Calu3 (cell line): ENCODE measurements around the gene LRRC75A. TPM values are rescaled to one million over a fixed set of nuclear protein-coding genes. Genes with fewer than 3 reads are reported as not detected.

Experiments used
- BruUV-seq: library from RNA; stranded (reverse); fragments of 400-500 nt; replicated peaks from 2 replicates; lab custom pipeline; 2021; lab: Mats Ljungman, UMichigan
- CTCF ChIA-PET: fragments of 300-600 bp; sonication (Branson Sonifier 250); formaldehyde crosslinking; loops from one replicate; lab custom pipeline; 2022; ENCODE audit warnings: antibody characterized with exemption; lab: Charles Lee
- DNase-seq: peaks from one replicate; pipeline ENCODE4 v3.0.0; 2022
- H3K27ac Mint-ChIP-seq: one replicate; pipeline ENCODE4 v1.8.0; 2022; ENCODE audit warnings: mixed read lengths; ENCODE audit not compliant: unreplicated experiment
- H3K27me3 Mint-ChIP-seq: one replicate; pipeline ENCODE4 v1.8.0; 2022; ENCODE audit warnings: mixed read lengths; ENCODE audit not compliant: unreplicated experiment
- H3K36me3 Mint-ChIP-seq: one replicate; pipeline ENCODE4 v1.8.0; 2022; ENCODE audit warnings: mild to moderate bottlenecking, moderate library complexity, mixed read lengths; ENCODE audit not compliant: insufficient read depth, unreplicated experiment
- H3K4me1 Mint-ChIP-seq: one replicate; pipeline ENCODE4 v1.8.0; 2022; ENCODE audit warnings: mild to moderate bottlenecking, low read depth, mixed read lengths; ENCODE audit not compliant: unreplicated experiment
- H3K4me3 Mint-ChIP-seq: one replicate; pipeline ENCODE4 v1.8.0; 2022; ENCODE audit warnings: mild to moderate bottlenecking, low read depth, moderate library complexity, mixed read lengths; ENCODE audit not compliant: unreplicated experiment
- H3K9me3 Mint-ChIP-seq: one replicate; pipeline ENCODE4 v1.8.0; 2022; ENCODE audit warnings: low read depth, mixed read lengths; ENCODE audit not compliant: unreplicated experiment
- intact Hi-C: fragments of 100-400 bp; cut with micrococcal nuclease; formaldehyde crosslinking; loops from one replicate; pipeline ENCODE4 v1.10.0; 2022; ENCODE audit not compliant: unreplicated experiment
- total RNA-seq: library from RNA; stranded (reverse); gene quantifications from 2 replicates; pipeline ENCODE4 v1.2.3, GENCODE V29; 2022
- TF ChIP-seq, protein P1 (sequence below): fragments of 200-600 bp; IDR thresholded peaks from one replicate; pipeline ENCODE4 v1.8.0; 2022; ENCODE audit warnings: antibody characterized with exemption; ENCODE audit not compliant: unreplicated experiment

The LRRC75A gene
- total RNA-seq, 1 experiment from 2014 or later: 3.0 TPM

DNA sequence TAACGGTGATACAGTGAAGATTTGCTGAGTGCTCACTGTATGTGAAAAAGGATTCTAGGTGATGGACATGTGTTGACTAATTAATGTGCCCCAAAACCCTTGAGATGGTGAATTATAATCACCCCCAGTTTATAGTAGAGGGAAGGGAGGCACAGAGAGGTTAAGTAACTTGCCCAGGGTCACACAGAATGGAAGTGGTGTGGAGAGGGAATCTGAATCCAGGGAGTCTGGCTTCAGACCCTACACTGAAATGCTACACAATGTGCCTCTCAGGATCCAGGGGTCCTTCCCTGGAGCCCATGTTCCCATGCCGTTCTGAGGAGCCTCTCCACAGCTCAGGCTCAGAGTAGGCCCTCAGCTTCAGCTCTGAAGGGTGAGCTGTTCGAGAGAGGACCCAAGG is 65.0 kb downstream of the LRRC75A start:
- Mint-ChIP-seq H3K4me1 (no peaks in the 10 kb centered on the region), H3K27ac (no peak overlapping the region), H3K36me3 (no peaks in the 10 kb centered on the region), H3K27me3 (no peaks in the 10 kb centered on the region), H3K4me3 (no peak overlapping the region), H3K9me3 (no peaks in the 10 kb centered on the region)
- intact Hi-C loops: no loop called here
- no TSS peak for BruUV-seq
- TF ChIP-seq, protein P1, sequence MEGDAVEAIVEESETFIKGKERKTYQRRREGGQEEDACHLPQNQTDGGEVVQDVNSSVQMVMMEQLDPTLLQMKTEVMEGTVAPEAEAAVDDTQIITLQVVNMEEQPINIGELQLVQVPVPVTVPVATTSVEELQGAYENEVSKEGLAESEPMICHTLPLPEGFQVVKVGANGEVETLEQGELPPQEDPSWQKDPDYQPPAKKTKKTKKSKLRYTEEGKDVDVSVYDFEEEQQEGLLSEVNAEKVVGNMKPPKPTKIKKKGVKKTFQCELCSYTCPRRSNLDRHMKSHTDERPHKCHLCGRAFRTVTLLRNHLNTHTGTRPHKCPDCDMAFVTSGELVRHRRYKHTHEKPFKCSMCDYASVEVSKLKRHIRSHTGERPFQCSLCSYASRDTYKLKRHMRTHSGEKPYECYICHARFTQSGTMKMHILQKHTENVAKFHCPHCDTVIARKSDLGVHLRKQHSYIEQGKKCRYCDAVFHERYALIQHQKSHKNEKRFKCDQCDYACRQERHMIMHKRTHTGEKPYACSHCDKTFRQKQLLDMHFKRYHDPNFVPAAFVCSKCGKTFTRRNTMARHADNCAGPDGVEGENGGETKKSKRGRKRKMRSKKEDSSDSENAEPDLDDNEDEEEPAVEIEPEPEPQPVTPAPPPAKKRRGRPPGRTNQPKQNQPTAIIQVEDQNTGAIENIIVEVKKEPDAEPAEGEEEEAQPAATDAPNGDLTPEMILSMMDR: no peak
- CTCF ChIA-PET: interaction anchor here (0.6 to 1.5 kb wide), 2 partner anchors 41 to 102 kb away, joined by 3 read pairs; no protein-coding TSS in a partner anchor
- DNase-seq: no peak

DNA sequence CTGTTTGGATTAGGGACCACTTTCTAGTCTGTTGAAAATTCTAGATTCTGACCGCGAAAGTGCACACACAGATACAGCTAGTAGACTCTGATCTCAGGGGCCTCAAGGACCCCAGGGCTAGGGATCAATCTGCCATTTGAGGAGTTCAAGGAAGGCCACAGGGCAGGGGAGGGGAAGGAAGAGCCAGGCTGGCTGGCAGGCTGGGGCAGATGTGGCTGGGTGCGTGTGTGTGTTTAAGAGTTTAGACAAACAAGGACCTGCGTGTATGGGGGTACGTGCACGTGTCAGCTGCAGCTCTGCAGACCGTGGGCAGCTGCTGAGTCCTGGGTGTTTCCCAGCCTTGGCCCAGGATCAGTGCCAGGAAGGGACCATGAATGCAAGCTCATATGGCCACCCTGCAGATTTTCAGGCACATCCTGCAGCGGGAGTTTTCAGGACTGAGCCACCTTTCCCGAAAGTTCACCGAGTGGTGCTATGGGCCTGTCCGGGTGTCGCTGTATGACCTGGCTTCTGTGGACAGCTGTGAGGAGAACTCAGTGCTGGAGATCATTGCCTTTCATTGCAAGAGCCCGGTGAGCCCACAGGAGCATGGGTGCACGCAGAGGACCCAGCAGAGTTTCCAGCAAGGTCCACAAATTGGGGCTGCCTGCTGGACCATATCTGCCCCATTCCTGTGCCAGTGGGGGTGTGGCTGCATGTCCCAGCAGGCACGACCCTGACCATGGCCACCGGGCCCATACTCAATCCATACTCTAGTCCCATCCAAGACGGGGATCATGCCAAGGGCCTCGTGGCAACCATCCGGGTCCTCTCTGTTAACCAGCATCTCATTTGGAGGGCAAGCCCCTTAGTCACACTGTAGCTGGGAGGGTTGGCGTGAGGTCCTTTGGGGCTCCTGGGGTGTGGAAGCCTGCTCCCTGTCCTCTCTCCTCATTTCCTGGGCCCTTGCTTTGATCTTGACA is 66.0 kb downstream of the LRRC75A start:
- no TSS peak for BruUV-seq
- CTCF ChIA-PET: interaction anchor here (0.6 kb wide), 1 partner anchor 41 kb away, joined by 4 read pairs; no protein-coding TSS in a partner anchor
- intact Hi-C loops: no loop called here

DNA sequence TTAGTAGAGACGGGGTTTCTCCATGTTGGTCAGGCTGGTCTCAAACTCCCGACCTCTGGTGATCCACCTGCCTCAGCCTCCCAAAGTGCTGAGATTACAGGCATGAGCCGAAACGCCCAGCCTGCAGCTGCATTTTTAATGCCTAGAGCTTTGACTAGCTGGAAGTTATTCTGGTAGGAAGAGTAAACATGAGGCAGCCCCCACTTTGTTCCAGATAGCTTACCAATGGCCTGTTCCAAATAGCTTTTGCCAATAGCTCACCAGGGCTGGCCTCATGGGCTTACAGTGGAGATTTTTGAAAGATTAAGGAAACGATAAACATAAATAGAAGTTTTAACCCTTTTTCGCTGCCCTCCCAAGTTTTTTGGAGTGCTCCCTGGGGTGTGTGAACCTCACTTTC is 66.8 kb downstream of the LRRC75A start:
- Mint-ChIP-seq H3K9me3 (no peaks in the 10 kb centered on the region), H3K4me3 (no peak overlapping the region), H3K27ac (no peak overlapping the region), H3K36me3 (no peaks in the 10 kb centered on the region), H3K27me3 (no peaks in the 10 kb centered on the region), H3K4me1 (no peaks in the 10 kb centered on the region)
- DNase-seq: no peak
- intact Hi-C loops: no loop called here
- CTCF ChIA-PET: interaction anchor here (0.6 kb wide), 1 partner anchor 40 kb away, joined by 4 read pairs; no protein-coding TSS in a partner anchor
- BruUV-seq: no TSS peak
- TF ChIP-seq, protein P1: no peak

More for the DNA sequence above, 66.0 kb downstream of the LRRC75A start:
- Mint-ChIP-seq H3K9me3 (no peaks in the 10 kb centered on the region), H3K4me1 (no peaks in the 10 kb centered on the region), H3K27me3 (no peaks in the 10 kb centered on the region), H3K27ac (no peak overlapping the region), H3K4me3 (no peak overlapping the region), H3K36me3 (no peaks in the 10 kb centered on the region)
- no peak for DNase-seq
- TF ChIP-seq, protein P1: no peak

DNA sequence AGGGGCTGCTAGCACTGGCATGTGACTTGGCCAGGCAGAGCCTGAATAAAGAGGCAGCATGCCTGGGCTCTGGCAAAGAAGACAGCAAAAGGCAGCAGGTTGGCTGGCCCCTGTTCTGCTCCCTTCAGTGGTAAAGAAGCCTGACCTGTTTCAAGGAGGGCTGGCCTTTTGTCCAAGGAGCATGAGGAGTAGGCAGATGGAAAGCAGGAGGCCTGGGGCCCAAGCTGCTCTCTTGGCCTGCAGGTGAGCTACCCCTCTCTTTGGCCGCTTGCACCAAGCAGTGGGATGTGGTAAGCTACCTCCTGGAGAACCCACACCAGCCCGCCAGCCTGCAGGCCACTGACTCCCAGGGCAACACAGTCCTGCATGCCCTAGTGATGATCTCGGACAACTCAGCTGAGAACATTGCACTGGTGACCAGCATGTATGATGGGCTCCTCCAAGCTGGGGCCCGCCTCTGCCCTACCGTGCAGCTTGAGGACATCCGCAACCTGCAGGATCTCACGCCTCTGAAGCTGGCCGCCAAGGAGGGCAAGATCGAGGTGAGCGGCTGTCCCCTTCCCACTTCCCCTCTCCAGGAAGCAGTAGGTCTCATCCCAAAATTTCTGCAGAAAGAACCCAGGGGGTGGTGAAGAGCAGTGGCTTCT is 68.6 kb downstream of the LRRC75A start:
- peaks cover 15% of the 10 kb centered on the region for H3K4me1 Mint-ChIP-seq
- CTCF ChIA-PET: no interaction called here
- no peaks in the 10 kb centered on the region for H3K27me3 Mint-ChIP-seq
- H3K36me3 Mint-ChIP-seq: peaks cover 7% of the 10 kb centered on the region
- H3K27ac Mint-ChIP-seq: no peak overlapping the region
- no peaks in the 10 kb centered on the region for H3K9me3 Mint-ChIP-seq
- intact Hi-C loops: no loop called here
- no TSS peak for BruUV-seq
- H3K4me3 Mint-ChIP-seq: no peak overlapping the region
- DNase-seq: no peak
- TF ChIP-seq, protein P1: no peak
